ENCODE data around the gene ESAM. TPM values are rescaled to one million over a fixed set of nuclear protein-coding genes. Genes with fewer than 3 reads are reported as not detected.

Gene ESAM
- total RNA-seq, 1 experiment from 2014 or later, result 10.4 TPM

DNA sequence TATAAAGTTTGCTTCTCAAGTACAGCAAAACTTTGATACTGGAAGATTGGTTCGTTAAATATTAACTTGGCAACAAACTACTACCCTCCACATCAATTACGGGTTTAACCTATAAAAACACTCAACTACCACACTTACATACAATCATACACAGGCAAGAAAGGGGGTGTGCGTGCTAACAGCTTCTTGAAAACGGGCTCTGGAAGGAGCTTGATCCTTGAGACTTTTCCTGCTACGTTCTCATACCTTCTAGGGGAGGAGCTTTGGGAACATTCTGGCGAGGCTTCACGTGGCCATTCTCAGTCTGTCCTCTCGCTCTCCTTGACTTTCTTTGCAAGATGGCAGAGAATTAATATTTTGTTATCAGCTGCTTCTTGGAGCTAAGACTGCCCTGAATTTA is 6.8 kb upstream of the ESAM start:
- no TSS peak for BruUV-seq (replicated peaks)
- POLR2A ChIA-PET (ENCODE audit: unreplicated experiment), result no interaction called here
- H3F3A ChIP-seq (ENCODE audit: low read length, unreplicated experiment), result peaks cover 21% of the 10 kb centered on the region
- CTCF ChIA-PET, result interaction anchor here (1.9 kb wide), 1 partner anchor 68 kb away, joined by 13 read pairs; no protein-coding TSS in a partner anchor
- ATAC-seq (no peak), DNase-seq (no peak)
- H3K36me3 ChIP-seq (ENCODE audit: low read depth, low read length), result peaks cover 14% of the 10 kb centered on the region; the same call in 1 of the 2 replicates
- no peak overlapping the region for H3K9ac ChIP-seq (ENCODE audit: low read length)
- H3K9me3 ChIP-seq (ENCODE audit: low read length), result no peaks in the 10 kb centered on the region
- no peaks in the 10 kb centered on the region; the same call in 1 of the 2 replicates for H4K20me1 ChIP-seq (ENCODE audit: low read length)
- intact Hi-C loops (cut with micrococcal nuclease), result no loop called here
- TF ChIP-seq, protein P1, sequence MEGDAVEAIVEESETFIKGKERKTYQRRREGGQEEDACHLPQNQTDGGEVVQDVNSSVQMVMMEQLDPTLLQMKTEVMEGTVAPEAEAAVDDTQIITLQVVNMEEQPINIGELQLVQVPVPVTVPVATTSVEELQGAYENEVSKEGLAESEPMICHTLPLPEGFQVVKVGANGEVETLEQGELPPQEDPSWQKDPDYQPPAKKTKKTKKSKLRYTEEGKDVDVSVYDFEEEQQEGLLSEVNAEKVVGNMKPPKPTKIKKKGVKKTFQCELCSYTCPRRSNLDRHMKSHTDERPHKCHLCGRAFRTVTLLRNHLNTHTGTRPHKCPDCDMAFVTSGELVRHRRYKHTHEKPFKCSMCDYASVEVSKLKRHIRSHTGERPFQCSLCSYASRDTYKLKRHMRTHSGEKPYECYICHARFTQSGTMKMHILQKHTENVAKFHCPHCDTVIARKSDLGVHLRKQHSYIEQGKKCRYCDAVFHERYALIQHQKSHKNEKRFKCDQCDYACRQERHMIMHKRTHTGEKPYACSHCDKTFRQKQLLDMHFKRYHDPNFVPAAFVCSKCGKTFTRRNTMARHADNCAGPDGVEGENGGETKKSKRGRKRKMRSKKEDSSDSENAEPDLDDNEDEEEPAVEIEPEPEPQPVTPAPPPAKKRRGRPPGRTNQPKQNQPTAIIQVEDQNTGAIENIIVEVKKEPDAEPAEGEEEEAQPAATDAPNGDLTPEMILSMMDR (conservative IDR thresholded peaks at IDR 0.05; ENCODE audit: low read depth, low read length), result no peak
- TF ChIP-seq EZH2 (IDR thresholded peaks at IDR 0.05; ENCODE audit: low read length, unreplicated experiment), result no peak
- no peak for TF ChIP-seq EZH2phosphoT487 (IDR thresholded peaks at IDR 0.05; ENCODE audit: borderline replicate concordance, low read length)
- H3K4me2 ChIP-seq (ENCODE audit: low read length), result no peak overlapping the region
- peaks cover 41% of the 10 kb centered on the region for H3K4me1 ChIP-seq (ENCODE audit: insufficient read depth, low read length)
- no peaks in the 10 kb centered on the region for H3K27me3 ChIP-seq (ENCODE audit: low read length)
- no peak overlapping the region for H3K4me3 ChIP-seq (ENCODE audit: low read length)
- H2AFZ ChIP-seq (ENCODE audit: low read length), result no peak overlapping the region
- H3K79me2 ChIP-seq (ENCODE audit: low read length), result no peaks in the 10 kb centered on the region
- no peaks in the 10 kb centered on the region for H3K9me2 ChIP-seq (replicated peaks; ENCODE audit: low read length)
- no peak overlapping the region for H3K27ac ChIP-seq (ENCODE audit: low read length)

- no peaks in the 10 kb centered on the region for H3K27me3 ChIP-seq (ENCODE audit: low read length)
- no peak for ATAC-seq
- no peak overlapping the region for H3K9ac ChIP-seq (ENCODE audit: low read length)
- H3K4me2 ChIP-seq (ENCODE audit: low read length), result no peak overlapping the region
- intact Hi-C loops (cut with micrococcal nuclease), result no loop called here
- H3K4me3 ChIP-seq (ENCODE audit: low read length), result no peak overlapping the region
- H3K4me1 ChIP-seq (ENCODE audit: insufficient read depth, low read length), result peaks cover 44% of the 10 kb centered on the region
- H4K20me1 ChIP-seq (ENCODE audit: low read length), result no peaks in the 10 kb centered on the region; the same call in 1 of the 2 replicates
- no peak overlapping the region for H3K27ac ChIP-seq (ENCODE audit: low read length)
- peaks cover 12% of the 10 kb centered on the region; the same call in 1 of the 2 replicates for H3K36me3 ChIP-seq (ENCODE audit: low read depth, low read length)
- H3K79me2 ChIP-seq (ENCODE audit: low read length), result no peaks in the 10 kb centered on the region
- peak; percentile 37 for DNase-seq
- CTCF ChIA-PET, result no interaction called here
- TF ChIP-seq, protein P1 (conservative IDR thresholded peaks at IDR 0.05; ENCODE audit: low read depth, low read length), result no peak
- TF ChIP-seq EZH2 (IDR thresholded peaks at IDR 0.05; ENCODE audit: low read length, unreplicated experiment), result no peak
- TF ChIP-seq EZH2phosphoT487 (IDR thresholded peaks at IDR 0.05; ENCODE audit: borderline replicate concordance, low read length), result no peak
- H2AFZ ChIP-seq (ENCODE audit: low read length), result no peak overlapping the region
- peaks cover 24% of the 10 kb centered on the region for H3F3A ChIP-seq (ENCODE audit: low read length, unreplicated experiment)
- POLR2A ChIA-PET (ENCODE audit: unreplicated experiment), result no interaction called here
- BruUV-seq (replicated peaks), result no TSS peak
- H3K9me2 ChIP-seq (replicated peaks; ENCODE audit: low read length), result no peaks in the 10 kb centered on the region
- no peaks in the 10 kb centered on the region for H3K9me3 ChIP-seq (ENCODE audit: low read length)
Measured at GRCh38 chr11:124766156-124766555, 4.1 kb upstream of the ESAM start.

All from PC-3 (cell line).